Umbilical cord (tissue), 2 donors: Measurements from ENCODE around the gene AKR1C3. TPM values are rescaled to one million over a fixed set of nuclear protein-coding genes. Genes with fewer than 3 reads are reported as not detected.
"Not testable (repeated sequence)": the region's sequence is repeated elsewhere in the genome, so short reads cannot be mapped to it uniquely, and the experiment has no call there.

Source experiments
- DNase-seq: peaks from one replicate; pipeline ENCODE4 v3.0.0-alpha.2; 2015; ENCODE audit warnings: low spot score
- total RNA-seq: library from RNA; depleted of rRNA; stranded (reverse); fragments of >200 nt; gene quantifications from one replicate; pipeline ENCODE4 v1.2.3, GENCODE V29; 2014; ENCODE audit warnings: low replicate concordance; ENCODE audit not compliant: insufficient read depth

Gene AKR1C3
- total RNA-seq, 1 donor from 2014 or later: 4.6 TPM

DNA sequence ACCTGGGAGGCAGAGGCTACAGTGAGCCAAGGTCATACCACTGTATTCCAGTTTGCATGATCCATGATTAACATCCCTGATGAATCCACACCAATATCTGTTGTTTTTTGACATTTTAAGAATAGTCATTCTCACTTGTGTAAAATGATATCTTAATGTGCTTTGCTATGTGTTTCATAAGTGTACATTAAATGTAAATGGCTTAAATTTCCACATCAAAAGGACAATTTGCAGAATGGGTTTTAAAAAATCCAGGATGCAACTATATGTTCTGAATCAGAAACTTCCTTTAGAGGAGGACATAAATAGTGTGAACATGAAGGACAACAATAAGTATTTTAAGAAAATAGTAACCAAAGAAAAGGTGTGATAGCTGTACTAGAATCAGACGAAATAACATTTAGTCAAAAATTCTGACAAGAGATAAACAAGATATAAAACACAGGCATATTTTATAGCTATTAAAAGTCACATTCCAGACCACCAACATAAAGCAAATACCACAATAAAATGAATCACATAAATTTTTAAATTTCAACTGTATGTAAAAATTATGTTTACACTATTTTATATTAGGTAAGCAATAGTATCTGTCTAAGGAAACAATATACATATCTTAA, 42.4 kb downstream of the AKR1C3 start:
- DNase-seq: no peak

DNA sequence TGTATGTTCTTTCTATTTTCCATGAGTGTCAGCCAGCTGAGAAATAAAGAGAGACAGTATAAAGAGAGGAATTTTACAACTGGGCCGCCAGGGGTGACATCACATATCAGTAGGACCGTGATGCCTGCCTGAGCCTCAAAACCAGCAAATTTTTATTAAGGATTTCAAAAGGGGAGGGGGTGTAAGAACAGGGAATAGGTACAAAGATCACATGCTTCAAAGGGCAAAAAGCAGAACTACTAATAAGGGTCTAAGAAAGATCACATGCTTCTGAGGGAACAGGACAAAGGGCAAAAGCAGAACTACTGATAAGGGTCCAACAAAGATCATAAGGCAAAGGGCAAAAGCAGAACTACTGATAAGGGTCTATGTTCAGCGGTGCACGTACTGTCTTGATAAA, 43.5 kb downstream of the AKR1C3 start:
- not testable (repeated sequence) for DNase-seq

DNA sequence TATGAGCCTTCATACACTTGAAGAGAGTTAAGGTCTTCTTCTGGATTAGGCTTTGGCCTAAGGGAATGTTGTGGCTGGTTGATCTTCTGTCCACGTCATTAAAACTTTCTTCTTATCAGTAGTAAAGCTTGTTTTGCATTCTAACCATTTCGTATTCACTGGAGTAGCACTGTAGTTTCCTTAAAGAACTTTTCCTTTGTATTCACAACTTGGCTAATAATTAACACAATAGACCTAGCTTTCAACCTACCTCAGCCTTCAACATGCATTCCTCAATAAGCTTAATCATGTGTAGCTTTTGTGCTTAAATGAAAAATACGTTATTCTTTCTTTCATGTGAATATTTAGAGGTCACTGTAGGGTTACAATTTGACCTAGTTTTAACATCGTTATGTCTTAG, 48.0 kb downstream of the AKR1C3 start:
- DNase-seq: no peak

DNA sequence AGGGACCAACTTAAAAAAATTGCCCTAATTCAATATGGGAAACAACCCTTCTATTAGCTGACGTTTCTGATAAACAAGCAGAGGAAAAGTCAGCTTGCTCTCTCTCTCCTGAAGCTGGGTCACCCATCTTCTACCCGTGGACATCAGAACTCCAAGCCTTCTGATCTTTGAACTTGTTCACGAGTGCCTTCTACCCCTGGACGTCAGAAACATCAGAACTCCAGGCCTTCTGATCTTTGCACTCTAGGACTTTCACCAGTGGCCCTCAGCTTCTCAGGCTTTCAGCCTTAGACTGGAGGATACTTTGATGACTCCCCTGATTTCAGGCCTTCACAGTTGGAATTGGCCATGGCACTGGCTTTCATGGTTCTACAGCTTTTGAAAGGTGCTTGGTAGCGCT, 48.9 kb downstream of the AKR1C3 start:
- no peak for DNase-seq

DNA sequence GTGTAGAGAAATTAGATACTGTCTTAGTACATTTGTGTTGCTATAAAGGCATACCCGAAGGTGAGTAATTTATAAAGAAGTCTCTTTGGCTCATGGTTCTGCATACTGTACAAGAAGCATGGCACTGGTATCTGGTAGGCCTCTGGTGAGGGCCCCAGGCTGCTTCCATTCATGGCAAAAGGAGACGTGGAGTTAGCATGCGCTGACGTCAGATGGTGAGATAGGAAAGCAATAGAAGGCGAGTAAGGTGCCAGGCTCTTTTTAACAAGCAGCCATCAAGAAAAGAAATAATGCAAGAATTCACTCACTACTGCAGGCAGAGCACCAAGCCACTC, 52.7 kb downstream of the AKR1C3 start:
- DNase-seq: no peak

DNA sequence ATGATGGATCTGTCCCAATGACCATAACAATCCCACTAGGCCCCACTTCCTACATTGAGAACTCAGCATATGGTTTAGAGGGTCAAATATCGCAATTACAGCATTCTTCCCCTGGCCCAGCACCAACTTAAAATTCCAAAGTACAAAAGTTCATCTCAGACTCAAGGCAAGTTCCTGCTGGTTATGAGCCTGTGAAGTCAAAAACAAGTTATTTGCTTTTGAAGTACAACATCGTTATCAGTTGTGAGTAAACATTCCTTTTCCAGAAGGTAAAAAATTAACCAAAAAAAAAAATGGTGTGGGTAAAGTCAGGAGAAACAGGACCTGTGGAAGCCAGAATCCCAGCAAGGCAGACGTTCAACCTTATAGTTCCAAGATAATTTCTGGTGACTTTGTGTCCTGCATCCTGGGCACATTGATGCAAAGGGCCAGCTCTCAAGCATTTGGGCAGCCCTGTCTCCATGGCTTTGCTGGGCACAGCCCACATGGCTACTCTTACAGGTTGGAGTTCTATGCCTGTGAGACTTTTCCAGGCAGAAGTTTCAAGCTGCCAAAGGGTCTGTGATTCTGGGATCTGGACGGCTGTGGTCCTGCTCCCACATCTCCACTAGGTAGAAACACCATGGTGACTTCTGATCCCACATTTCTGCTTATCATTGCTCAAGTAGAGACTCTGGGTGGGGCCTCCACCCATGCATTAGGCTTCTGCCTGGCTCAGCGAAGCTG, 53.2 kb downstream of the AKR1C3 start:
- no peak for DNase-seq

DNA sequence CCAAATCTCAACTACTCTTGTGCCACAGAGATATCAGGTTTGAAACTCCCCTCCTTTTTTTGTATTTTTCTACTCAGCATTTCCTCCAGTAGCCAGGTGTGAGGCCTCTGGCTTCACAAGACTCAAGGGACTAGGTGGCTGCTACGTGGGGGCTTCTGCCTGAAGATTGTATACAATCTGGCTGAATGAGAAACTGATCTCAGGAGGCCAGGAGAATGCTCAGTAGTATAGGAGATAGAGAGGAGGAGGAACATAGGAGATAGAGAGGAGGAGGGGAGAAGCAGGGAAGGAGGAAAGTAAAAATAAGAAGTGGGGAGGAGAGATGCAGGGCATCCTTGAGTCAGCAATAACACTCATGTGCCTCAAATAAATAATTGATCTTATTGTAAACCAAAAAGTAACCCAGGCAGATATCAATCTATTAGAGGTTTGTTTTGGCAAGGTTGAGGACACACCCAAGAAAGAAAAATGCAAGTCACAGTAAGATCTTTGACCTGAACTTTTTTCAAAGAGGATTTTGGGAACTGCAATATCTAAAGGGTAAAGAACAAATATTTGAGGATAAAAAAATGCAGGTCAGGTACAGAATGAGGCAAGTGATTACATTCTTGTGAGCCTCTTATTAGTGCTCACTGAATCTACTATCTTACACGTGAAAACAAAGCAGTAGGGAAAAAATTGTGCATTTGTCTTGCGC, 53.9 kb downstream of the AKR1C3 start:
- DNase-seq: no peak

DNA sequence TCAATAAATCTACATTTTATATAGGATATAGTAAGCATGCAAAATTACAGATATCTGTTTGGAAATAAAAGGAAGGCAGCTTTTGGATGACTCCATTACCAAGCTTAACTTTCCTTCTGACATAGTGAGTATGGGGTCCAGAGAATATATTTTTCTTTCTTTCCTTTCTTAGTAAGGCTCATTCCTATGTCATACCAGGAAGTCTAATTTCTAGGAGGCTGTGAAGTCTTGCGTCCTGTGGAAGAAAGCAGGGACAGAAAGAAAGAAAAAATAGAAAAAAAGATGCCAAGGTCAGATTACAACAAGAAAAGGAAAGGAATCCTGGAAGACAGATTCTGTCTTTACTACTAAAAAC, 54.4 kb downstream of the AKR1C3 start:
- no peak for DNase-seq

DNA sequence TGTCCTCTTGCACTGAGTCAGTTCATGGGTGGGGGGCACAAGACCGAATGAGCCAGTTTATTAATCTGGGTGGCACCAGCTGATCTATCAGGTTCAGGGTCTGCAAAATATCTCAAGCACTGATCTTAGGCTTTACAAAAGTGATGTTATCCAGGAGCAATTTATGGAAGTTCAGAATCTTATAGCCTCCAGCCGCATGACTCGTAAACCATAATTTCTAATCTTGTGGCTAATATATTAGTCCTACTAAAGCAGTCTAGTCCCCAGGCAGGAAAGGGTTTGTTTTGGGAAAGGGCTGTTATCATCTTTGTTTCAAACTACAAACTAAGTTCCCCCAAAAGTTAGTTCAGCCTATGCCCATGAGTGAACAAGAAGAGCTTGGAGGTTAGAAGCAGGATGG, 56.9 kb downstream of the AKR1C3 start:
- DNase-seq: no peak

DNA sequence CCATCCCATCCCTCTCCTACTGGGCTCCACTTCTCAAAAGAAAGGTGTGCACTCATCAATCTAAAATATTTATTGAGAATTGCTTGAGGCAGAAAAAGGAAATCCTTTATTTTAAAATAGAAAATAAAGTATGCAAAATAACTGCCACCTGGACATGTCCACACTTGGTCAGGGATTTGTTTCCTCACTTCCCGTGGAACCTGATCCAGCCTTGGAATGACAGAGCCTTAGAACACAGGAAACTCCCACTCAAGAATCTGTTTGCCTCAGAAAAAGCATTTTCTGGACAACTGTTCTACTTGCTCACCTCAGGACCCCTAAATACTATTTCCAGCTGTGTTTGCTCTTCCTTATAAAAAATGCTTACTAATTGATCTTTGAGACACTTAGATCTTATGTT, 61.7 kb downstream of the AKR1C3 start:
- no peak for DNase-seq

Other genes with a start within 250 kb of the AKR1C3 start
- gene AKR1C1, start 131.0 kb upstream of the AKR1C3 start, total RNA-seq: 11.8 TPM
- gene AKR1C2, start 90.6 kb upstream of the AKR1C3 start, total RNA-seq: 1.4 TPM
- 2.9 TPM for gene AKR1C8, start 90.7 kb downstream of the AKR1C3 start, total RNA-seq
- not detected for gene AKR1C4, start 102.4 kb downstream of the AKR1C3 start, total RNA-seq